ENCODE measurements around the gene IL7R. TPM values are rescaled to one million over a fixed set of nuclear protein-coding genes. Genes with fewer than 3 reads are reported as not detected.
A peak's percentile ranks its signal among the peaks of the same experiment; 100 is the strongest.

The IL7R gene
- total RNA-seq, 4 donors from 2014 or later: 36.8 to 101 (median 59.4) TPM

DNA sequence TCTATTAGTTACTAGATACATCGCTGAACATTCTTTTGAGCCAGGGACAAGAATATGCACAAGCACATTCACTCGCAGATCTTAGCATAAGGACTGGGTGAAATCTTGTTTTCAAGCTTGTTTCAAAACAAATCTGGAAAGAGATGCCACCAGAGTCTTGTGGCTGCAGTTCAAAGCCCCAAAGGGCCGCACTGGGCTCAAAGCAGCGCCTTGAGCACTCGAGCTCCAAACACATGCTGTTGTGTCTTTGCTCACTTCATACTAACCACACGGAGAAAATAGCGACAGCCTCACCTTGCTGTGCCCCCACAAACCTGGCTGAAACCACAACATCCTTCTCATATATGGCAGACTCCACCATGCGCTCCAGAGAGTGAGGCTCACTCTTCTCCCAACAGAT lies 34.2 kb upstream of the IL7R start:
- Histone ChIP-seq H3K27ac (peak overlapping the region in 3 of 4 donors; percentile 13 to 66 (median 55)), H3K36me3 (no peaks in the 10 kb centered on the region), H3K9me3 (no peaks in the 10 kb centered on the region), H3K4me3 (no peak overlapping the region), H3K4me1 (no peaks in the 10 kb centered on the region), H3K27me3 (no peaks in the 10 kb centered on the region)
- peak in 2 of 3 donors; percentile 50 to 79 for DNase-seq
- TF ChIP-seq, protein P1, sequence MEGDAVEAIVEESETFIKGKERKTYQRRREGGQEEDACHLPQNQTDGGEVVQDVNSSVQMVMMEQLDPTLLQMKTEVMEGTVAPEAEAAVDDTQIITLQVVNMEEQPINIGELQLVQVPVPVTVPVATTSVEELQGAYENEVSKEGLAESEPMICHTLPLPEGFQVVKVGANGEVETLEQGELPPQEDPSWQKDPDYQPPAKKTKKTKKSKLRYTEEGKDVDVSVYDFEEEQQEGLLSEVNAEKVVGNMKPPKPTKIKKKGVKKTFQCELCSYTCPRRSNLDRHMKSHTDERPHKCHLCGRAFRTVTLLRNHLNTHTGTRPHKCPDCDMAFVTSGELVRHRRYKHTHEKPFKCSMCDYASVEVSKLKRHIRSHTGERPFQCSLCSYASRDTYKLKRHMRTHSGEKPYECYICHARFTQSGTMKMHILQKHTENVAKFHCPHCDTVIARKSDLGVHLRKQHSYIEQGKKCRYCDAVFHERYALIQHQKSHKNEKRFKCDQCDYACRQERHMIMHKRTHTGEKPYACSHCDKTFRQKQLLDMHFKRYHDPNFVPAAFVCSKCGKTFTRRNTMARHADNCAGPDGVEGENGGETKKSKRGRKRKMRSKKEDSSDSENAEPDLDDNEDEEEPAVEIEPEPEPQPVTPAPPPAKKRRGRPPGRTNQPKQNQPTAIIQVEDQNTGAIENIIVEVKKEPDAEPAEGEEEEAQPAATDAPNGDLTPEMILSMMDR (IDR thresholded peaks at IDR 0.05): no peak
- no peak for TF ChIP-seq POLR2A (IDR thresholded peaks at IDR 0.05)

DNA sequence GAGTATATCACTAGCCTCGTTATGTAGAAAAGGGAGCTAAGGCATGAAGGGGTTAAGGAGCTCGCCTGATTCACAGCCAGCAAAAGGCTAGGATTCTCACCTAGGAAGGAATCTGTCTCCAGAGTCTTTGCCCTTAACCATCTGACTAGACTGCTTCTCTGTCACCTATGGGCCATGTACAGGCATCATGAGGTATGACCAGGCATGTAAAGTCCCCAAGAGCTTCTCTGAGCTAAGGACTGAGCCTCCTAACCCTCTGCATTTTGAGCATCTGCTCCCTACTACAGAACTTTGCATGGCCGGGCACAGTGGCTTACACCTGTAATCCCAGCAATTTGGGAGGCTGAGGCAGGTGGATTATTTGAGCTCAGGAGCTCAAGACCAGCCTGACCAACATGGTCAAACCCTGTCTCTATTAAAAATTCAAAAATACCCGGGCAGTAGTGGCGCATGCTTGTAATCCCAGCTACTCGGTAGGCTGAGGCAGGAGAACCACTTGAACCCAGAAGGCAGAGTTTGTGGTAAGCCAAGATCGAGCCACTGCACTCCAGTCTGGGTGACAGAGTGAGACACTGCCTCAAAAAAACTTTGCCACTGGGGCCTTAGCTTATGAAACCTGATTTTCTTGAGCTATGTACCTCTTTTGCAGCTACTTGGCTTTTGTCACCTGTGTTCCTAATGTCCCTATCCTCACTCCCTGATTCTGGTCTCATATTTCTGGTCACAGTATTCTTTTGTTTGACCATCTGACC lies 33.2 kb upstream of the IL7R start:
- peak overlapping the region; percentile 45 to 64 (median 54) for H3K27ac ChIP-seq

GRCh38 chr5:35826056-35826455 lies 30.6 kb upstream of the IL7R start:
- H3K36me3 ChIP-seq: no peaks in the 10 kb centered on the region
- no peak overlapping the region for H3K4me3 ChIP-seq
- H3K27ac ChIP-seq: peak overlapping the region in 2 of 4 donors; percentile 52 to 62
- no peaks in the 10 kb centered on the region for H3K9me3 ChIP-seq
- no peaks in the 10 kb centered on the region for H3K27me3 ChIP-seq
- no peak for TF ChIP-seq POLR2A (IDR thresholded peaks at IDR 0.05)
- TF ChIP-seq, protein P1 (IDR thresholded peaks at IDR 0.05): no peak
- DNase-seq: no peak
- H3K4me1 ChIP-seq: no peaks in the 10 kb centered on the region

More for the DNA sequence above, 33.2 kb upstream of the IL7R start:
- Histone ChIP-seq H3K9me3 (no peaks in the 10 kb centered on the region), H3K4me1 (no peaks in the 10 kb centered on the region), H3K27me3 (no peaks in the 10 kb centered on the region), H3K4me3 (no peak overlapping the region), H3K36me3 (no peaks in the 10 kb centered on the region)
- no peak for DNase-seq
- TF ChIP-seq, protein P1 (IDR thresholded peaks at IDR 0.05): no peak

DNA sequence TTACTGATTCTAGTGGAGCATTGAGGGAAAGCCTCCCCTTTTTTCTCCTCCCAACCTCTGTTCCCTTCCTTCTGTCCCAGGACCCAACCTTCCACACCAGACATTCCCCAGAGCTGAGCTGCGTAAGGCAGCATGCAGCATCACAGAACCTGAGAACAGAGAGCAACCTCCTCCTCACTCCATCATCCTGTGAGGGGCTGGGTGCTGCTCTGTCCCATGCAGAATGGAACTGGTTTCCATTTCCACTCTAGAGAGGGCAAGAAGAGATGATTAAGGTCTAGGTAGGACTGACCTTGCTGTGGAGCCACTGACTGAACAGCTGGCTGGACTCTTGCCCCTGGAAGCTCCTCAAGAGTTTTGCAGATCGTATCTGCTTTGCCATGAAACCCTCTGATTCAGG lies 30.1 kb upstream of the IL7R start:
- H3K27ac ChIP-seq: peak overlapping the region in 3 of 4 donors; percentile 1 to 62 (median 52)
- TF ChIP-seq POLR2A (IDR thresholded peaks at IDR 0.05): no peak
- TF ChIP-seq, protein P1 (IDR thresholded peaks at IDR 0.05): no peak
- H3K9me3 ChIP-seq: no peaks in the 10 kb centered on the region
- no peak for DNase-seq
- no peaks in the 10 kb centered on the region for H3K36me3 ChIP-seq
- no peaks in the 10 kb centered on the region for H3K27me3 ChIP-seq
- no peaks in the 10 kb centered on the region for H3K4me1 ChIP-seq
- no peak overlapping the region for H3K4me3 ChIP-seq

DNA sequence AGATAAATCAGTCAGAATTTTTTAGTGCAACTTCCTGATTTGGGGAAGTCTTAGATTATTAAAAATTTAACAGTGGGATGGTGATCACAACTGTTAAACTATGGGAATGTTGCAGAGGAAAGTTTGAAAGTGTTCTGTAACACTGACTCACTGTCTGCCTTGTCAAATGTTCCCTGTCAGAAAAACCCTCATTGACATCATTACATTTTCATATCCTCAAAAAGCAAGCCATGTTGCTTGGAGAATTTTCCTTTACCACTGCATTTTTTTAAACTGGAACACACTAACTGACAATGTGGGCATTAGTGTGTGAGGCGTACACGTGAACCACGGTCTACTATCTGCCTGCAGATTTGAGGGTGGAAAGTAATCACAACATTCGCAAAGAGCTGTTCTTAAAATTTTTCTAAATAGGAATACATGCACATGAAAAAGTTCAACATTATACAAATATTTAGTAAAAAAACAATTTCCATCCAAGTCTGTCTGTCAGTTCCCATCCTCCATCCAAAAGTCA lies 28.6 kb upstream of the IL7R start:
- Histone ChIP-seq H3K4me3 (no peak overlapping the region), H3K27me3 (no peaks in the 10 kb centered on the region), H3K4me1 (no peaks in the 10 kb centered on the region), H3K36me3 (no peaks in the 10 kb centered on the region), H3K27ac (peak overlapping the region in 1 of 4 donors; percentile 9), H3K9me3 (no peaks in the 10 kb centered on the region)
- no peak for DNase-seq
- TF ChIP-seq POLR2A (IDR thresholded peaks at IDR 0.05): no peak
- TF ChIP-seq, protein P1 (IDR thresholded peaks at IDR 0.05): no peak
